ACC112 (cell line): ENCODE measurements around the gene ZNF473.

Source experiments
- H2AFZ ChIP-seq: fragments of 200-600 bp; sonication (generic); one replicate; pipeline ENCODE4 v1.6.0; 2017; ENCODE audit warnings: antibody characterized with exemption, low read length; ENCODE audit not compliant: unreplicated experiment
- H3K27ac ChIP-seq: fragments of 200-600 bp; sonication (generic); 2 replicates; pipeline ENCODE4 v1.5.1; 2014; ENCODE audit warnings: low read depth, mild to moderate bottlenecking, antibody characterized with exemption, low read length, moderate library complexity
- H3K27me3 ChIP-seq: fragments of 200-600 bp; sonication (generic); 2 replicates; pipeline ENCODE4 v1.6.1; 2014; ENCODE audit warnings: mild to moderate bottlenecking, antibody characterized with exemption, low read length, moderate library complexity, mixed read lengths; ENCODE audit not compliant: insufficient read depth
- H3K36me3 ChIP-seq: fragments of 200-600 bp; sonication (generic); 2 replicates; pipeline ENCODE4 v1.6.1; 2016; ENCODE audit warnings: mild to moderate bottlenecking, antibody characterized with exemption, low read length, moderate library complexity, mixed read lengths; ENCODE audit not compliant: insufficient read depth
- H3K4me1 ChIP-seq: fragments of 200-600 bp; sonication (generic); one replicate; pipeline ENCODE4 v1.6.1; 2016; ENCODE audit warnings: low read length, mixed read lengths; ENCODE audit not compliant: insufficient read depth, unreplicated experiment, control insufficient read depth
- H3K4me3 ChIP-seq: fragments of 200-600 bp; sonication (generic); 2 replicates; pipeline ENCODE4 v1.5.1; 2014; ENCODE audit warnings: mild to moderate bottlenecking, low read depth, low read length
- H3K79me2 ChIP-seq: fragments of 200-600 bp; sonication (generic); one replicate; pipeline ENCODE4 v1.6.0; 2016; ENCODE audit warnings: low read length; ENCODE audit not compliant: control insufficient read depth, unreplicated experiment, insufficient read depth

ZNF473 gene

DNA sequence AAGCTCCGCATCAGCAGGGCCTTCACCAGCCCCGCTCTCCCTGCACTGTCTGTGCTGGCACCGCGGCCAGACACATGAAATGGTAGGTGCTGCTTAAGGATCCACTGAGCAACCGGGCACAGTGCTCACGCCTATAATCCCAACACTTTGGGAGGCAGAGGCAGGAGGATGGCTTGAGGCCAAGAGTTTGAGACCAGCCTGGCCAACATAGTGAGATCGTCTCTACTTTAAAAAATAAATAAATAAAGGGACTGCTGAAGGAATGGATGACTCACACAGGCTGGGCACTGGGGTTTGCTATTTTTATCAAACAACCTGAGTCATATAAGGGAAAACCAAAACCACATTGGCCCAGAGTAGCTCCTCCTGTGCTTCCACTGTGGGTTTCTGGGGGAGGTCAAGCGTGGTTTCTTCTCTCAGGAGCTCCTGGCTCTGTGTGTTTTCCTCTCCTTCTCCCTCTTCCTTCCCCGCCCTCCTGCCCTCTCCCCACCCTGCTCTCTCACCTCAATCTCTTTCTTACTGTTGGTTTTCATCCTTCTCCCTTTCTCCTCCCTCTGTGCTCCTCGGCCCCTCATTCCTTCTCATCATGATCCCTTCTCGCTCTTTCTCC is 21.9 kb upstream of the ZNF473 start:
- H3K27ac ChIP-seq: peak overlapping the region; percentile 87
- no peaks in the 10 kb centered on the region for H3K27me3 ChIP-seq
- peak overlapping the region; percentile 21; the same call in 1 of the 2 replicates for H3K4me3 ChIP-seq
- no peaks in the 10 kb centered on the region for H3K79me2 ChIP-seq
- peaks cover 6% of the 10 kb centered on the region for H3K4me1 ChIP-seq
- no peak overlapping the region for H2AFZ ChIP-seq
- peaks cover 3% of the 10 kb centered on the region; the same call in 1 of the 2 replicates for H3K36me3 ChIP-seq

GRCh38 chr19:50005428-50005827 is 20.4 kb upstream of the ZNF473 start:
- peaks cover 6% of the 10 kb centered on the region for H3K4me1 ChIP-seq
- no peak overlapping the region for H2AFZ ChIP-seq
- no peaks in the 10 kb centered on the region for H3K79me2 ChIP-seq
- no peaks in the 10 kb centered on the region for H3K27me3 ChIP-seq
- peaks cover 3% of the 10 kb centered on the region; the same call in 1 of the 2 replicates for H3K36me3 ChIP-seq
- H3K27ac ChIP-seq: no peak overlapping the region
- H3K4me3 ChIP-seq: no peak overlapping the region

- Histone ChIP-seq H3K4me3 (no peak overlapping the region), H3K27me3 (no peaks in the 10 kb centered on the region), H3K4me1 (peaks cover 6% of the 10 kb centered on the region), H3K79me2 (no peaks in the 10 kb centered on the region), H2AFZ (no peak overlapping the region), H3K36me3 (peaks cover 3% of the 10 kb centered on the region; the same call in 1 of the 2 replicates), H3K27ac (no peak overlapping the region)
Observed at GRCh38 chr19:50007170-50007569, 18.6 kb upstream of the ZNF473 start.

DNA sequence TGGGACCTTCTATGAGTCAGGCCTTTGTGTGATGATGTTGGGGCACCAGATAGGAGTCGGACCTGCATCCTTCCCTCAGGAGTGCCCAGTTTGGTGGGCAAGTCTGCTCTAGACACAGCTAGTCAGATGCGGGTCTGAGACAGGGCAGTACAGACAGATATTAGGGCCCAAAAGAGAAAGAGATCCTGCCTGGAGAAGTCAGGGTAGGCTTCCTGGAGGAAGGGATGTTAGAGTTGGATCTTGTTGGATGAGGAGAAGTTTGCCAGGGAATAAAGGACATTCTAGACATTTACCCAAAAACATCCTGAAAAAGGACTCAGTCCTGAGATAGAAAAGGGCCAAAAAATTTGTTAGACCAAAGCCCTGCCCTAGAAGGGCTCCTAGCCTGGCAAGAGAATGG is 17.9 kb upstream of the ZNF473 start:
- H3K79me2 ChIP-seq: no peaks in the 10 kb centered on the region
- H3K36me3 ChIP-seq: peaks cover 3% of the 10 kb centered on the region; the same call in 1 of the 2 replicates
- H3K27ac ChIP-seq: no peak overlapping the region
- H2AFZ ChIP-seq: no peak overlapping the region
- H3K27me3 ChIP-seq: no peaks in the 10 kb centered on the region
- H3K4me1 ChIP-seq: peaks cover 6% of the 10 kb centered on the region
- H3K4me3 ChIP-seq: no peak overlapping the region

DNA sequence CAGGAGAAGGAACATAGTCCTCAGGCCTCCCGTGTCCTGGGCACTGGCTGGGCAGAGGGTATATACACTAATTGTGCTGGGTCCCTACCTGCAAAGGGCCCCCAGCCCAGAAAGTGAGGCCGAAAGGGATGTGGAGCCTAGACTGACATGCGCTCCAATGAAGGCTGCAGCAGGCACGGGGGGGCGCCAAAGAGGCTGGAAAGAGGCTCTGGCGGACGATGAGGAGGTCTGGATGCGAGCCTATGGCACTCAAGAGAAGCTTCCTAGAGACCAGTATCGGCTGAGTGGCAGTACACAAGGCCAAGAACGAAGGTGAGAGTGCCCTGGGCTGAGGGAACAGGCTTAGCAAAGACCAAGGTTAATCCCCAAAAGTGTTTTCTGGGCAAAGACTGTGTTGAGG is 17.3 kb upstream of the ZNF473 start:
- no peaks in the 10 kb centered on the region for H3K27me3 ChIP-seq
- no peak overlapping the region for H3K4me3 ChIP-seq
- no peaks in the 10 kb centered on the region for H3K79me2 ChIP-seq
- H2AFZ ChIP-seq: no peak overlapping the region
- no peak overlapping the region for H3K27ac ChIP-seq
- peaks cover 6% of the 10 kb centered on the region for H3K4me1 ChIP-seq
- no peaks in the 10 kb centered on the region for H3K36me3 ChIP-seq

- Histone ChIP-seq H2AFZ (no peak overlapping the region), H3K4me3 (no peak overlapping the region), H3K79me2 (no peaks in the 10 kb centered on the region), H3K36me3 (peaks cover 9% of the 10 kb centered on the region; the same call in 1 of the 2 replicates), H3K4me1 (no peaks in the 10 kb centered on the region), H3K27ac (no peak overlapping the region), H3K27me3 (no peaks in the 10 kb centered on the region)
Observed at GRCh38 chr19:50016225-50016807, 9.5 kb upstream of the ZNF473 start.

DNA sequence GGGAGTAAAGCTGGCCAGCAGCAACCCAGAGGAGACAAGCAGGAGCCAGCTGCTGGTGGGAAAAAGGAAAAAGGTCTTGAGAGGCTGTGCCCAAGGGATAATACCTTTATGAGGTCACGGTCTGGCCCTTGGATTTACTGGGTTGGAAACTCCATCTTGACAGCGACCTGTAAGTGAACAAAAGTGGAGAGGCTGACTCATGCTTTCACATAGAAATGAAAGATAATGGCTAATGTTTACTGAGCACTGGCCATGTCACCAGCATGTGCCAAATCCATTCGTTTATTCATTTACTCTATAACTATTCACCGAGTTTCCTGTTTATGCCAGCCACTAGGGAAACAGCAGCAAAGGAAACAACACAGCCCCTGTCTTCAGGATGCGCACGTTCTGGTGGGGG is 5.3 kb upstream of the ZNF473 start:
- H3K27me3 ChIP-seq: no peaks in the 10 kb centered on the region
- H2AFZ ChIP-seq: no peak overlapping the region
- no peak overlapping the region for H3K27ac ChIP-seq
- peaks cover 9% of the 10 kb centered on the region; the same call in 1 of the 2 replicates for H3K36me3 ChIP-seq
- H3K4me1 ChIP-seq: peaks cover 4% of the 10 kb centered on the region
- peaks cover 20% of the 10 kb centered on the region for H3K79me2 ChIP-seq
- H3K4me3 ChIP-seq: no peak overlapping the region

DNA sequence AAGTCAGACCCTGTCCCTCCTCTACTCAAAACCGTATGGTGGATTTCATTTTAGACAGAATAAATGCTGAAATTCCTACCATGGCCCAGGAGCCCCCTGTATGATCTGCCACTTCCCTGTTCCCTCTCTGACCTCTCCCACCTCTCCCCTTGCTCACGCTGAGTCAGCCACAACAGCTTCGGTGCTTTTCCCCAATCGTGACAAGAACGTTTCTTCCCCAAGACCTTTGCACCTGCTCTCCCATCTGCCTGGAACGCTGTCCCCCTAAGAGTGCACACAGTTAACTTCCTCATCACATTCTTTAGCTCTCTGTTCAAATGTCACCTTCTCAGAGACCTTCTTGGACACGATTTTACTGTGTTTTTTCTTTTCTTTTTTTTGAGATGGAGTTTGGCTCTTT is 3.0 kb upstream of the ZNF473 start:
- peaks cover 9% of the 10 kb centered on the region for H3K4me1 ChIP-seq
- H3K27me3 ChIP-seq: no peaks in the 10 kb centered on the region
- H3K4me3 ChIP-seq: no peak overlapping the region
- H3K79me2 ChIP-seq: peaks cover 35% of the 10 kb centered on the region
- no peak overlapping the region for H3K27ac ChIP-seq
- 0 out of 2 replicates have a peak, but pooled peaks cover 3% of the 10 kb centered on the region for H3K36me3 ChIP-seq
- H2AFZ ChIP-seq: no peak overlapping the region

DNA sequence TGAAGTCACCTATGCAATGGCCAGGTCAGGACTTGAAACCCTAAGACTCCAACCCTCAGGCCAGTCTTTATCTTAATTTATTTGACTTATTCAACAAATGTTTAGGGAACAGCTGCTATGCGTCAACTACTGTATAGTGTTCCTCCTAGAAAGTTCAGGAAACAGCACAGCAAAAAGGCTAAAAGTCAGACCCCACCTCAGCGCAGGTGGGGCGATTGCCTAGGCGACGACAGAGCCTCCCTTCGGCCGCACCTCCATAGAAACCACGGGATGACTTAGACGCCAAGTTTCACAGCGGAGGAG is 1.1 kb upstream of the ZNF473 start:
- Histone ChIP-seq H3K27ac (peak overlapping the region; percentile 75; the same call in 1 of the 2 replicates), H3K36me3 (no peaks in the 10 kb centered on the region; the same call in 1 of the 2 replicates), H3K4me3 (peak overlapping the region; percentile 92), H3K4me1 (peaks cover 9% of the 10 kb centered on the region), H2AFZ (peak overlapping the region; percentile 97), H3K27me3 (no peaks in the 10 kb centered on the region), H3K79me2 (peaks cover 48% of the 10 kb centered on the region)

- H3K36me3 ChIP-seq: no peaks in the 10 kb centered on the region; the same call in 1 of the 2 replicates
- peak within 1 kb of the TSS; percentile 89 for H3K27ac ChIP-seq
- no peaks in the 10 kb centered on the region for H3K27me3 ChIP-seq
- peak within 1 kb of the TSS; percentile 92 for H3K4me3 ChIP-seq
- peaks cover 9% of the 10 kb centered on the region for H3K4me1 ChIP-seq
- H3K79me2 ChIP-seq: peaks cover 52% of the 10 kb centered on the region
- H2AFZ ChIP-seq: peak within 1 kb of the TSS; percentile 97
Observed at GRCh38 chr19:50025022-50025793, 597 bp upstream of the ZNF473 start, which contains the start of gene VRK3. Gene VRK3, minus strand, starts transcription at chr19:50025372. Its CDS starts 9,210 bp downstream, at chr19:50016162.
